SKM-1 (cell line): ENCODE data around the gene APOL2.
"Not testable (repeated sequence)": the region's sequence is repeated elsewhere in the genome, so short reads cannot be mapped to it uniquely, and the experiment has no call there.

ENCODE experiments used
- DNase-seq: peaks from one replicate; lab custom pipeline; 2025; ENCODE audit not compliant: unreplicated experiment; lab: John Stamatoyannopoulos, UW

Gene APOL2

GRCh38 chr22:36225333-36225922, 13.9 kb downstream of the APOL2 start:
- DNase-seq, result no peak

GRCh38 chr22:36224245-36224644, 15.1 kb downstream of the APOL2 start:
- no peak for DNase-seq

GRCh38 chr22:36223504-36223903, 15.8 kb downstream of the APOL2 start:
- no peak for DNase-seq

GRCh38 chr22:36222887-36223450, 16.4 kb downstream of the APOL2 start:
- no peak for DNase-seq

GRCh38 chr22:36221799-36222751, 17.3 kb downstream of the APOL2 start:
- peak; percentile 6 for DNase-seq

GRCh38 chr22:36220451-36220921, 18.8 kb downstream of the APOL2 start:
- DNase-seq, result no peak

GRCh38 chr22:36218648-36219193, 20.6 kb downstream of the APOL2 start:
- no peak for DNase-seq

GRCh38 chr22:36215981-36216380, 23.3 kb downstream of the APOL2 start:
- DNase-seq, result no peak

- DNase-seq, result no peak
These were observed 25.7 kb downstream of the APOL2 start for GRCh38 chr22:36213586-36213985.

- DNase-seq, result peak; percentile 68
These were observed 26.4 kb downstream of the APOL2 start for GRCh38 chr22:36212901-36213300.

- DNase-seq, result peak; percentile 70
These were observed 28.0 kb downstream of the APOL2 start for GRCh38 chr22:36211237-36211861.

GRCh38 chr22:36210224-36210623, 29.1 kb downstream of the APOL2 start:
- DNase-seq, result no peak

- DNase-seq, result not testable (repeated sequence)
These were observed 29.8 kb downstream of the APOL2 start for GRCh38 chr22:36209488-36209908.

GRCh38 chr22:36208914-36209313, 30.4 kb downstream of the APOL2 start:
- DNase-seq, result no peak

- DNase-seq, result no peak
These were observed 31.1 kb downstream of the APOL2 start for GRCh38 chr22:36208162-36208765.

- DNase-seq, result no peak
These were observed 33.1 kb downstream of the APOL2 start for GRCh38 chr22:36206255-36206654.

- not testable (repeated sequence) for DNase-seq
These were observed 33.8 kb downstream of the APOL2 start for GRCh38 chr22:36205573-36205972.

GRCh38 chr22:36204632-36205015, 34.7 kb downstream of the APOL2 start:
- DNase-seq, result no peak

- no peak for DNase-seq
These were observed 35.2 kb downstream of the APOL2 start for GRCh38 chr22:36204001-36204631.

GRCh38 chr22:36203441-36203840, 35.9 kb downstream of the APOL2 start:
- DNase-seq, result not testable (repeated sequence)
